ENCODE measurements around the gene CACNB2.

The CACNB2 gene

DNA sequence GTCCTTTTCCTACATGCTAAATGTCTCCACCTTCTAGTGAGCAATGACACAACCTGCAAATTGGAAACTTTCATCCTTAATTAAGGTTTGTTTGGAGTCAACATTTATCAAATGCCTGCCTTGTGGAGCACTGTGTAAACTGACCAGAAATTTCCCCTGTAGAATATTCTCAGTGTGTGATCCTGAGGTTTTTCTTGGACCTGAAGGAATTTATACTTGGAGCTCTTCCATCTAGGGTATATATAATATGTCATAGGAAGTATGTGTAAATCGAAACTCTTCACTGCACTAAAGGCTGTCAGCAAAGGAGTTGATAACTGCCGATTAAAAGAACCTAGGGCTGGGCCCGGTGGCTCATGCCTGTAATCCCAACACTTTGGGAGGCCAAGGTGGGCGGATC lies 358.8 kb downstream of the CACNB2 start:
- DNase-seq: no peak

- DNase-seq: no peak
Measured at GRCh38 chr10:18500576-18500975, 360.4 kb downstream of the CACNB2 start.

DNA sequence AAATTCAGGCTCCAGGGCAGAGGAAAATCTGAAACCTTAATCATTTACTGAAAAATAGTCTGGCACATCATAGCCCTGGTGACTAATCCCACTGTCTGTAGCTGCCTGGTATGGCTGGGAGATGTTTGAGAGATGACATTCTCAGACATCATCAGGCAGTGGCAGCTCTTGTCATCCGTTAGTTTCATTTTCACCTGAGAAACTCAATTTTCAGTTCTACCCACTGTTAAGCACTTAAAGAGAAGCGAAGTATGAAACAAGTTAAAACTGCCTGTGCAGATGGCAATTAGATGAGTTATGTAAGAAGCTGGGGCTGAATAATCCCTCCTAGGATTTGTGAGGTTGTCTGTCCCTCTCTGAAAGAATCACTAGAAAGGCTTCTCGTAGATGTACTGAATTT lies 361.0 kb downstream of the CACNB2 start:
- DNase-seq: peak in 2 of 58 donors; percentile 4 to 8

DNA sequence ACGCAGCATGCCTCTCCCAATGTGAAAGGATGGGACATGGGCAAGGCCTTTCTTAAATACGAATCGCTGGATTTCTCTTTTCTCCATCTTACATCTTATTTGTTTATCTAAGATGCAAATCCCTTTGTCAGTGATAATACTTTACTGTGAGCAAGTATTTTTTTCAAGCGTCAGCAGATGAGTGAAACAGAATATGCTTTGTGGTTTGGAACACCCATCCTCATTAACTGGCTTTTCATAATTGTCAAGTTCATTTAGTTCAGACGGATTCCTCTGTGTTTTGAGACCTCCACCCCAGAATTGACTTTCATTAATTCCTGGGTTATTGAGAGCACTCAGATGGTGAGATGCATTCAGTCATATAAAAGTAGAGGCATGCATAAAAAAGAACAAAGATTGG lies 361.4 kb downstream of the CACNB2 start:
- DNase-seq: no peak

DNA sequence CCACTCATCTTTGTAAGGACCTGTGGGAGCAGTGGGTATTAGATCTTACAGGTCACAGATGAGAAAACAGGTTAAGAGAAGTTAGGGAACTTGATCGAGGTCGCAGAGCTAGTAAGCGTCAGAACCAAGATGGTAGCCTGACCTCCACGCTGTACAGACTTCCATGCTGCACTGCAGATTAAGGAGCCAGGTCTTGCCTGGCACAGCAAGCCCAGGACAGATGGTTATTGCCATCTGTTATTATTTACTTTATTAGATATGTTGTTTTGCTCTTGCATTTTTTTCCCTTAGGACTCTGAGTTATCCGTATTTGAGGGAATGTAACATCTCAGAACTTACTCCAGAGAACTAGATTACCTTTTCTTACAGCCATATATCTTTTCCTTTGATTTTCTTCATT lies 363.9 kb downstream of the CACNB2 start:
- no peak for DNase-seq

GRCh38 chr10:18505456-18506118 lies 365.4 kb downstream of the CACNB2 start:
- no peak for DNase-seq

- DNase-seq: no peak
Measured at GRCh38 chr10:18508587-18508986, 368.4 kb downstream of the CACNB2 start.

DNA sequence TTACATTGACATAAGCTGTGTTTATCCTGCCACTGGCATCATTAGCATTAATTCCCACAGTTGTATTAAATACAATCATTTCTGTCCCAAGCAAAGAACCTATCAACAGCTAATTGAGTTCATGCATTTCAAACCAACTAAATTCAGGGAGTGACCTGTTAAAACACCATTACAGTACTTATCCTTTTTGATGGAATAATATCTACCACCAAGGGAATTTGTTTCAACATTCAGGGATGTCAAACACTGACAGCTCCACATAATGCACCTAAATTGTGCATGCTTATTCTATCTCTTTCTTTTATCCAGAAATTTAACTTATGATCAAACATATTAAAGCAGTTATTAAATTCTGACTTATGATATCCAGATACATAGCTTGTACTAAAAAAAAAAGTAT lies 374.3 kb downstream of the CACNB2 start:
- DNase-seq: no peak

GRCh38 chr10:18516851-18517250 lies 376.6 kb downstream of the CACNB2 start:
- DNase-seq: no peak

- DNase-seq: no peak
Measured at GRCh38 chr10:18523025-18523424, 382.8 kb downstream of the CACNB2 start.

- no peak for DNase-seq
Measured at GRCh38 chr10:18523858-18524257, 383.6 kb downstream of the CACNB2 start.

- DNase-seq: no peak
Measured at GRCh38 chr10:18527687-18528086, 387.5 kb downstream of the CACNB2 start.

GRCh38 chr10:18528292-18528691 lies 388.1 kb downstream of the CACNB2 start:
- DNase-seq: no peak

- DNase-seq: no peak
Measured at GRCh38 chr10:18532881-18533535, 392.8 kb downstream of the CACNB2 start.

DNA sequence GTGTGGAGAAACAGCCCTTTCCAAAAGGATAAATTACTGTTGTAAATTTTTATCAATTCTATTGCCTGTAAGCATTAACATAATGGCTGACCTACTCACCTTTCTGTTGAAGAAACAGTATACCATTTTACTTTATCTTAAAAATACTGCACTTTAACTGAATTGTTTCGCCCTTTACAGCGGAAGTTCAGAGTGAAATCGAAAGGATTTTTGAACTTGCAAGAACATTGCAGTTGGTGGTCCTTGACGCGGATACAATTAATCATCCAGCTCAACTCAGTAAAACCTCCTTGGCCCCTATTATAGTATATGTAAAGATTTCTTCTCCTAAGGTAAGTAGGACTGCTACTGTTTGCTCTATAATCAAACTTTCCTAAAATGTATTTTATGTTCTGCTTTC lies 393.7 kb downstream of the CACNB2 start:
- DNase-seq: no peak

GRCh38 chr10:18539335-18539734 lies 399.1 kb downstream of the CACNB2 start:
- no peak for DNase-seq

GRCh38 chr10:18540195-18540594 lies 400.0 kb downstream of the CACNB2 start:
- DNase-seq: no peak

GRCh38 chr10:18542832-18543231 lies 402.6 kb downstream of the CACNB2 start:
- no peak for DNase-seq

GRCh38 chr10:18545621-18546305 lies 405.5 kb downstream of the CACNB2 start:
- DNase-seq: peak in 9 of 58 donors; percentile 2 to 52 (median 15)

GRCh38 chr10:18549105-18549504 lies 408.9 kb downstream of the CACNB2 start:
- DNase-seq: no peak

GRCh38 chr10:18551473-18551872 lies 411.2 kb downstream of the CACNB2 start:
- no peak for DNase-seq

GRCh38 chr10:18554479-18554878 lies 414.3 kb downstream of the CACNB2 start:
- no peak for DNase-seq
